Esophagus squamous epithelium (tissue), 5 donors: ENCODE measurements around the gene TOR4A. TPM values are rescaled to one million over a fixed set of nuclear protein-coding genes. Genes with fewer than 3 reads are reported as not detected.

Experiments
- DNase-seq: peaks from one replicate; lab custom pipeline; 2025; lab: John Stamatoyannopoulos, UW
- H3K27ac ChIP-seq, 4 donors: fragments of 200-600 bp; sonication (generic); one replicate each; pipeline ENCODE4 v1.5.1; 2016 to 2019; ENCODE audit warnings: mild to moderate bottlenecking in 1 of 4
- H3K27me3 ChIP-seq, 4 donors: fragments of 200-600 bp; sonication (generic); 1 replicate in 3 of 4; 2 replicates in 1 of 4; pipeline versions ENCODE4 v1.5.1 to v1.6.0; 2017 to 2021; ENCODE audit warnings: antibody characterized with exemption in 1 of 4
- H3K36me3 ChIP-seq, 3 donors: fragments of 200-600 bp; sonication (generic); one replicate each; pipeline ENCODE4 v1.5.1; 2016 to 2019
- H3K4me1 ChIP-seq, 3 donors: fragments of 200-600 bp; sonication (generic); one replicate each; pipeline ENCODE4 v1.5.1; 2017 to 2019
- H3K4me3 ChIP-seq, 4 donors: fragments of 200-600 bp; sonication (generic); 1 replicate in 3 of 4; 2 replicates in 1 of 4; pipeline ENCODE4 v1.5.1; 2016 to 2019; ENCODE audit warnings: mild to moderate bottlenecking in 2 of 4, moderate library complexity in 1 of 4
- H3K9me3 ChIP-seq, 3 donors: fragments of 200-600 bp; sonication (generic); one replicate each; pipeline ENCODE4 v1.5.1; 2016 to 2019
- CTCF ChIP-seq, 6 experiments: fragments of 450-650 bp in 4 of 6; fragments of 200-600 bp in 2 of 6; sonication (generic) in 2 of 6; IDR thresholded peaks; one replicate each; pipeline ENCODE4 v1.5.1; 2016 to 2019; ENCODE audit warnings: antibody characterized with exemption in 6 of 6, mild to moderate bottlenecking in 4 of 6, moderate library complexity in 4 of 6
- POLR2A ChIP-seq, 4 donors: fragments of 450-650 bp; IDR thresholded peaks; one replicate each; pipeline ENCODE4 v1.6.1; 2017; ENCODE audit warnings: antibody characterized with exemption in 4 of 4, mild to moderate bottlenecking in 4 of 4, moderate library complexity in 3 of 4
- WGBS, 2 donors: methylation state at CpG; one replicate each; pipeline ENCODE4 v1.1.5; 2018; 5-methylcytosine and 5-hydroxymethylcytosine counted together
- intact Hi-C: fragments of 100-400 bp; cut with DNase I; formaldehyde crosslinking; loops from one replicate; pipeline ENCODE4 v1.15.0; 2022
- total RNA-seq, 4 donors: library from RNA; depleted of rRNA; stranded (reverse); fragments of >200 nt; gene quantifications; one replicate each; pipeline ENCODE4 v1.1.0, GENCODE V29; 2016
- donor health status: DM: yes; HTN: yes; CAD: no.

The TOR4A gene
- total RNA-seq, 4 donors from 2014 or later = 8.8 to 17.5 (median 13.5) TPM

DNA sequence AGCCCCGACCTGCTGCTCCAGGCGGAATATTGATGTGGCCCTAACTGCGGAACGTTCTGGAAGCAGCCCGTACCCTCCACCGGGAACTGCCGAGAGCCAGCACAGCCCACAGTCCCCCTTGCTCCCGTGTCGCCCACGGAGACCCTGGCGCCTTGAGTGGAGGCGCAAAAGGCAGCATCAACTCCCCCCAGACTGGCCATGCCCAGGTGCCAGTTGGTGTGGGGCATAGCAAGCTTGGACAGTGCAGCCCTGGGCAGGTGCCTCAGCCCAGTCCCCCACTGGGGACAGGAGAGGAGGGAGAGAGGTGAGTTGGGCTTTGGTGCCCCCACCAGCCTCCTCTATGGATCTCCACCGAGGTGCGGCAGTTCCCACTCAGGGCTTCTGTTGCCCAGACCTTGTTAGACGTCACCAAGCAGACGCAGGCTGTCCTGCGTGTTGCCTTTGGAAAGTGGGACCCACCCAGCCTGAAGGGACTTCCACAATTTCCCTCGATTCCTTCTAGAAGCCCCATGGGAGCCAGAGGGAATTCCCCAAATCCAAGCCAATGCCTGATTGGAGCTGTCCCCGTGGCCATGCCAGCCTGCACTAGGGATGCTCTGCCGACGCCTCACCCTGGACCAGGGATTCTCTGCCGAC, 44.3 kb downstream of the TOR4A start:
- DNase-seq = no peak

DNA sequence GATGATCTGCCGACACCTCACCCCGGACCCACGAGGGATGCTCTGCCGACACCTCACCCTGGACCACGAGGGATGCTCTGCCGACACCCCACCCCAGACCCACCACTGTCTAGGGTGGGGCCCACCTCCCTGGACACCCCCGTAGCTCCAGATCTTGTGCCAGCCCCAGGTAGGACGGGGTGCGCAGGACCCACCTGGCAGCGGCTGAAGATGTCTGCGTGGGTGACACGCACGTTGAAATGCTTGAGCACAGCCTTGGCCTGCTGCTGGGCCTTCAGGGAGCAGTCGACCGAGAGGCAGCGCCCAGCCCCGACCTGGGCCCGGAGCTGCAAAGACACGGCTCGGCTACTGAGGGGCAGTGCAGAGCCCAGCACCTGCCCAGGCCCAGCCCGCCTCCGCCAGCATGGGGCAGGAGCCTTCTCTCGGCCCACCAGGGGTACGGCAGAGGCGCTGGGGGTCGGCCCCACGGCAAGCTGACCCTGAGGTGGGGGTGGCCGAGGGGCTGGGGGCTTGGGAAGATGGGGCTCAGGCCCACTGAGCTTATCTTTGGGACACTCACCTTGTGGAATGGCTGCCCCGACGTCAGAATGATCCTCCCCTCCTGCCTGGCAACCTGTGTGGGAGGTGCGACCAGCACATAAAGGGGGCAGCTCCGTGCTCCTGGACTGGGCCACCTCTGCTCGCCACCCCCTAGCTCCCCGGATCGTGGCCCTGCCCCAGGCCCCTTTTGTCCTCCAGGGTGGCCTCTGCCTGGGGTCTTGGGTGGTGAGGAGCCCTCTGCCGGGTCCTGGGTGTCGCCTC, 46.2 kb downstream of the TOR4A start:
- Histone ChIP-seq H3K9me3 (no peaks in the 10 kb centered on the region), H3K27me3 (no peaks in the 10 kb centered on the region), H3K4me1 (peaks cover 7 to 21% (median 9%) of the 10 kb centered on the region in 3 donors), H3K4me3 (no peak overlapping the region), H3K36me3 (no peaks in the 10 kb centered on the region), H3K27ac (no peak overlapping the region)
- no peak for DNase-seq
- no peak for TF ChIP-seq CTCF (IDR thresholded peaks at IDR 0.05)
- no peak for TF ChIP-seq POLR2A (IDR thresholded peaks at IDR 0.05)
- intact Hi-C loops = no loop called here
- WGBS, 2 donors = 84 to 87% methylated on average over 4 to 9 of the region's 37 CpGs

More for the DNA sequence above, 44.3 kb downstream of the TOR4A start:
- no peak overlapping the region for H3K4me3 ChIP-seq
- intact Hi-C loops = no loop called here
- H3K27ac ChIP-seq = no peak overlapping the region
- WGBS, 2 donors = 88 to 100% methylated on average over 1 to 5 of the region's 22 CpGs
- TF ChIP-seq CTCF (IDR thresholded peaks at IDR 0.05) (no peak), POLR2A (IDR thresholded peaks at IDR 0.05) (no peak)
- no peaks in the 10 kb centered on the region for H3K36me3 ChIP-seq
- no peaks in the 10 kb centered on the region for H3K9me3 ChIP-seq
- peaks cover 0 to 9% (median 0%) of the 10 kb centered on the region in 4 donors for H3K27me3 ChIP-seq
- H3K4me1 ChIP-seq = peaks cover 7 to 34% (median 11%) of the 10 kb centered on the region in 3 donors

GRCh38 chr9:137325124-137325523, 47.6 kb downstream of the TOR4A start:
- no peaks in the 10 kb centered on the region for H3K9me3 ChIP-seq
- TF ChIP-seq POLR2A (IDR thresholded peaks at IDR 0.05) (no peak), CTCF (IDR thresholded peaks at IDR 0.05) (no peak)
- H3K27ac ChIP-seq = no peak overlapping the region
- H3K36me3 ChIP-seq = no peaks in the 10 kb centered on the region
- H3K4me1 ChIP-seq = peaks cover 7 to 10% (median 9%) of the 10 kb centered on the region in 3 donors
- no peak for DNase-seq
- 82 to 96% methylated on average over 5 to 10 of the region's 10 CpGs for WGBS, 2 donors
- no peak overlapping the region for H3K4me3 ChIP-seq
- intact Hi-C loops = no loop called here
- H3K27me3 ChIP-seq = no peaks in the 10 kb centered on the region

DNA sequence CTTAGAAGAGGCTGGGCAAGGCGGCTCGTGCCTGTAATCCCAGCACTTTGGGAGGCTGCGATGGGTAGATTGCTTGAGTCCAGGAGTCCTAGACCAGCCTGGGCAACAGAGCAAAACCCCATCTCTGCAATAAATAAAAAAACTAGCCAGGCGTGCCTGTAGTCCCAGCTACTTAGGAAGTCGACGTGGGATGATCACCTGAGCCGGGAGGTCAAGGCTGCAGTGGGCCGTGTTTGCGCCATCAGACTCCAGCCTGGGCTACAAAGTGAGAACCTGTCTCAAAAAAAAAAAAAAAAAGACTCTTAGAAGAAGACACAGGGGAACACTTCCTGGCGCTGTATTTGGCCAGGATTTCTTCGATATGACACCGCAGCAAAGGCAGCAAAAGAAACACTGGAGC, 48.3 kb downstream of the TOR4A start:
- Histone ChIP-seq H3K9me3 (no peaks in the 10 kb centered on the region), H3K4me3 (no peak overlapping the region), H3K27ac (no peak overlapping the region), H3K27me3 (no peaks in the 10 kb centered on the region), H3K4me1 (peaks cover 1 to 4% (median 3%) of the 10 kb centered on the region in 3 donors), H3K36me3 (no peaks in the 10 kb centered on the region)
- intact Hi-C loops = no loop called here
- TF ChIP-seq POLR2A (IDR thresholded peaks at IDR 0.05) = no peak
- TF ChIP-seq CTCF (IDR thresholded peaks at IDR 0.05) = no peak
- no peak for DNase-seq
- 94% methylated on average over 9 to 11 of the region's 12 CpGs for WGBS, 2 donors

DNA sequence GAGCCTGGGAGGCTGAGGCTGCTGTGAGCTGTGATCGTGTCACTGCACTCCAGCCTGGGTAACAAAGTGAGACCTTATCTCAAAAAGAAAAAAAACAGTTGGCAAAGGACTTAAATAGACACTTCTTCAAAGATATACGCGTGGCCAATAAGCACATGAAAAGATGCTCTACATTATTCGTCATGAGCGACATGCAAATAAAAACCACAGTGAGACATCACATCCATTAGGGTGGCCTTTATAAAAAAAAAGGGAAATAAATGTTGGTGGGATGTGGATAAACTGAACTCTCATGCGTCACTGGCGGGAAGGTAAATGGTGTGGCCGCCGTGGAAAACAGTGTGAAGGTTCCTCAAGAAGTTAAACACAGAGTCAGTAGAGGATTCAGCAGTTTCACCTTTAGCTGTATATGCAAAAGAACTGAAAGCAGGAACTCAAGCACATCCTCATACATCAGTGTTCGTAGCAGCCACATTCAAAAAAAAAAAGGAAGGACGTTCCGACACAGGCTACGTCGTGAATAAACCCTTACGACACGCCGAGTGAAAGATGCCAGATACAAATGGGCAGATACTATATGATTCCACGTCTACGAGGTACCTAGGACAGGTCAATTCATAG, 49.0 kb downstream of the TOR4A start:
- DNase-seq = no peak
- WGBS, 2 donors = 64 to 82% methylated on average over 19 of the region's 19 CpGs
- intact Hi-C loops = no loop called here

More for the DNA sequence above, 49.0 kb downstream of the TOR4A start:
- Histone ChIP-seq H3K27me3 (no peaks in the 10 kb centered on the region), H3K4me1 (no peaks in the 10 kb centered on the region), H3K27ac (no peak overlapping the region), H3K9me3 (no peaks in the 10 kb centered on the region), H3K36me3 (no peaks in the 10 kb centered on the region), H3K4me3 (no peak overlapping the region)
- TF ChIP-seq POLR2A (IDR thresholded peaks at IDR 0.05) (no peak), CTCF (IDR thresholded peaks at IDR 0.05) (no peak)
